ENCODE measurements around the gene ZNF248. TPM values are rescaled to one million over a fixed set of nuclear protein-coding genes. Genes with fewer than 3 reads are reported as not detected.

The ZNF248 gene
- total and polyA plus RNA-seq, 9 of the 15 experiments (the other 6 are each of a cell fraction or from before 2014, with no cell fraction given): 4.5 to 16.5 (median 10.2) TPM

DNA sequence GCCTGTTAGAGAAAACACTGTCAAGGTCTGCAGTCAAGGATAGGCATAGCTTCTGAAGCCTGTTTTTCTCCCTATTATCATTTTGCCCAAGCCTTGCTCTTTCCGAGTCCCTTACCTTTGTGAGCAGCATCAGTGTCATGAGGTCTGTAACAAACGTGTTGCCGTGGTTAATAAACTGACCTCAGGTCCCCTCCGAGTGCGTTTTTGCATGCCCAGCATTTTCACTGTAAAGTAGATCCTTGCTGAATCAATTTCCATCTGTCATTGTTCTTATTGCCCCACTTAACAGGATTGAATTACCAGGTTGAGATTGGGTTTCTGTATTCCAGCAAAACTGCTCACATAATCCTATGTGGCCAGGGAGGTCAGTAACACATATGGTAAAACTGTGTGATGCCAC is 110.3 kb downstream of the ZNF248 start:
- no TSS peak for BruUV-seq (replicated peaks)
- CTCF ChIA-PET (ENCODE audit: low intra/inter-chr PET ratio): no interaction called here
- intact Hi-C loops (cut with micrococcal nuclease): no loop called here

DNA sequence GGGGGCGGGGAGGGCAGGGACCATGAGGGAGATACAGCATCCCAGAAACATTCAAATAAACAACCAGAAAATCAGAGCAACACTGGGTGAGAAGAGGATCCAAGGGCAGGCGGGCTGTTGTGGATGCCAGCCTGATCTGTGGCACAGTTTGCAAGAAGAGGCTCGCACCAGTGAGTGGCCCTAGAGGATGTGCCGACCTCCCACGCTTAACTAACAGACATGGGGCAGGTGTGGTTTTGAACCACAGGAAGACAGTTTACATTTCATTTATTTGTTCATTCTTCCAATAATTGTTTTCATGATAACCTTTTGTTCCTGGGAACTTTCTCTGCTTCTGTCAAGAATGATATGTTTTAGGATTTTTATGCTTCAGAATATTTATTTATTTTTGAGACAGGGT is 115.6 kb downstream of the ZNF248 start:
- no peak for ATAC-seq
- Histone ChIP-seq H3K9ac (ENCODE audit: insufficient read depth in 1 of 2, low read depth in 2 of 2, low read length in 2 of 2) (no peak overlapping the region), H3K4me2 (ENCODE audit: insufficient read depth, low read length) (no peak overlapping the region), H2AFZ (ENCODE audit: low read depth, low read length) (no peak overlapping the region), H3K9me3 (replicated peaks; ENCODE audit: control insufficient read depth, insufficient read depth, low read depth, low read length) (no peaks in the 10 kb centered on the region), H3K27ac (ENCODE audit: extremely low read depth, low read depth, low read length) (no peak overlapping the region), H3K4me3 (no peak overlapping the region), H4K20me1 (replicated peaks; ENCODE audit: control insufficient read depth, insufficient read depth, low read length) (no peaks in the 10 kb centered on the region), H3K27me3 (ENCODE audit: control insufficient read depth in 2 of 2, insufficient read depth in 2 of 2, low read length in 2 of 2) (no peaks in the 10 kb centered on the region), H3K4me1 (replicated peaks in 1 of 2; ENCODE audit: control insufficient read depth in 2 of 2, insufficient read depth in 2 of 2, low read length in 2 of 2) (peaks cover 0 to 5% of the 10 kb centered on the region in 2 experiments; a peak in 1 of 5 replicates), H3K9me1 (ENCODE audit: control insufficient read depth, insufficient read depth, low read length) (no peaks in the 10 kb centered on the region), H3K79me2 (ENCODE audit: control insufficient read depth, insufficient read depth, low read length) (no peaks in the 10 kb centered on the region), H3K36me3 (ENCODE audit: control insufficient read depth, insufficient read depth, low read length) (no peaks in the 10 kb centered on the region)
- intact Hi-C loops (cut with micrococcal nuclease) (no loop called here), in situ Hi-C loops (cut with MboI) (no loop called here)
- POLR2A ChIA-PET: no interaction called here
- 3% methylated on average over 4 of the region's 5 CpGs for WGBS (ENCODE audit: insufficient coverage, low coverage, missing lambda C conversion rate)
- FAIRE-seq: no peak
- no peak for DNase-seq (ENCODE audit: extremely low read depth in 1 of 4, low spot score in 3 of 4)
- CTCF ChIA-PET (ENCODE audit: low intra/inter-chr PET ratio): no interaction called here
- BruUV-seq (replicated peaks): no TSS peak
- no peak for TF ChIP-seq SAFB2 (IDR thresholded peaks at IDR 0.05; ENCODE audit: borderline replicate concordance, low read depth, low read length, severe bottlenecking)
- no peak for TF ChIP-seq XRCC5 (IDR thresholded peaks at IDR 0.05; ENCODE audit: low read depth, low read length)
- no peak for TF ChIP-seq ZNF766 (CRISPR knock-in tag; conservative IDR thresholded peaks at IDR 0.05)
- no peak for TF ChIP-seq ZNF436 (CRISPR knock-in tag; IDR thresholded peaks at IDR 0.05)
- TF ChIP-seq PHF20 (IDR thresholded peaks at IDR 0.05; ENCODE audit: partially characterized antibody): no peak
- no peak for TF ChIP-seq ZNF785 (CRISPR knock-in tag; IDR thresholded peaks at IDR 0.05)
- no peak for TF ChIP-seq ETS2 (tag; IDR thresholded peaks at IDR 0.05; ENCODE audit: borderline replicate concordance, poor library complexity, severe bottlenecking)
- TF ChIP-seq ZNF75A (CRISPR knock-in tag; IDR thresholded peaks at IDR 0.05): no peak
- no peak for TF ChIP-seq RFX5 (IDR thresholded peaks at IDR 0.05; ENCODE audit: low read depth, low read length)
- no peak for TF ChIP-seq NEUROD1 (IDR thresholded peaks at IDR 0.05; ENCODE audit: borderline replicate concordance, low read depth, low read length, partially characterized antibody)
- no peak for TF ChIP-seq SRSF7 (optimal IDR thresholded peaks at IDR 0.05; ENCODE audit: low read depth, low read length)
- no peak for TF ChIP-seq CBX5 (IDR thresholded peaks at IDR 0.05; ENCODE audit: borderline replicate concordance, low read depth)

More for the DNA sequence above, 110.3 kb downstream of the ZNF248 start:
- no peak for ATAC-seq
- Histone ChIP-seq H3K79me2 (ENCODE audit: control insufficient read depth, insufficient read depth, low read length) (no peaks in the 10 kb centered on the region), H3K9ac (ENCODE audit: insufficient read depth in 1 of 2, low read depth in 2 of 2, low read length in 2 of 2) (no peak overlapping the region), H4K20me1 (replicated peaks; ENCODE audit: control insufficient read depth, insufficient read depth, low read length) (no peaks in the 10 kb centered on the region), H3K9me3 (replicated peaks; ENCODE audit: control insufficient read depth, insufficient read depth, low read depth, low read length) (no peaks in the 10 kb centered on the region; the same call in 1 of the 2 replicates), H3K27ac (ENCODE audit: extremely low read depth, low read depth, low read length) (no peak overlapping the region), H3K4me2 (ENCODE audit: insufficient read depth, low read length) (no peak overlapping the region), H2AFZ (ENCODE audit: low read depth, low read length) (no peak overlapping the region), H3K4me1 (replicated peaks in 1 of 2; ENCODE audit: control insufficient read depth in 2 of 2, insufficient read depth in 2 of 2, low read length in 2 of 2) (no peaks in the 10 kb centered on the region), H3K27me3 (ENCODE audit: control insufficient read depth in 2 of 2, insufficient read depth in 2 of 2, low read length in 2 of 2) (no peaks in the 10 kb centered on the region), H3K4me3 (no peak overlapping the region), H3K36me3 (ENCODE audit: control insufficient read depth, insufficient read depth, low read length) (no peaks in the 10 kb centered on the region), H3K9me1 (ENCODE audit: control insufficient read depth, insufficient read depth, low read length) (no peaks in the 10 kb centered on the region)
- no peak for DNase-seq (ENCODE audit: extremely low read depth in 1 of 4, low spot score in 3 of 4)
- TF ChIP-seq ZBTB1 (CRISPR knock-in tag; IDR thresholded peaks at IDR 0.05; ENCODE audit: borderline replicate concordance, low read depth) (no peak), POLR2A (conservative IDR thresholded peaks at IDR 0.05) (no peak), RAD21 (CRISPR knock-in tag; conservative IDR thresholded peaks at IDR 0.05 in 1 of 2, IDR thresholded peaks at IDR 0.05 in 1 of 2) (no peak), XRCC4 (IDR thresholded peaks at IDR 0.05; ENCODE audit: extremely low read depth, insufficient read depth, insufficient read length) (no peak), SAFB (IDR thresholded peaks at IDR 0.05; ENCODE audit: borderline replicate concordance, low read depth, low read length) (no peak), SRSF1 (IDR thresholded peaks at IDR 0.05; ENCODE audit: low read depth, low read length) (no peak), KAT2B (IDR thresholded peaks at IDR 0.05; ENCODE audit: low read depth, low read length) (no peak)
- TF ChIP-seq, protein P1, sequence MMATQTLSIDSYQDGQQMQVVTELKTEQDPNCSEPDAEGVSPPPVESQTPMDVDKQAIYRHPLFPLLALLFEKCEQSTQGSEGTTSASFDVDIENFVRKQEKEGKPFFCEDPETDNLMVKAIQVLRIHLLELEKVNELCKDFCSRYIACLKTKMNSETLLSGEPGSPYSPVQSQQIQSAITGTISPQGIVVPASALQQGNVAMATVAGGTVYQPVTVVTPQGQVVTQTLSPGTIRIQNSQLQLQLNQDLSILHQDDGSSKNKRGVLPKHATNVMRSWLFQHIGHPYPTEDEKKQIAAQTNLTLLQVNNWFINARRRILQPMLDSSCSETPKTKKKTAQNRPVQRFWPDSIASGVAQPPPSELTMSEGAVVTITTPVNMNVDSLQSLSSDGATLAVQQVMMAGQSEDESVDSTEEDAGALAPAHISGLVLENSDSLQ (IDR thresholded peaks at IDR 0.05): no peak
- in situ Hi-C loops (cut with MboI): no loop called here
- no peak for FAIRE-seq
- WGBS (ENCODE audit: insufficient coverage, low coverage, missing lambda C conversion rate): 0% methylated on average over 5 of the region's 5 CpGs
- POLR2A ChIA-PET: interaction anchor here (0.8 kb wide), 1 partner anchor 42 kb away, joined by 4 read pairs; no protein-coding TSS in a partner anchor
